Left ventricle myocardium inferior (tissue), 1 donor: ENCODE data around the gene EEFSEC. TPM values are rescaled to one million over a fixed set of nuclear protein-coding genes. Genes with fewer than 3 reads are reported as not detected.

Experiments
- DNase-seq: peaks from one replicate; pipeline ENCODE4 v3.0.0-alpha.2; 2020
- H3K27ac ChIP-seq: fragments of 200-600 bp; replicated peaks from 2 replicates; pipeline ENCODE4 v1.8.0; 2021
- H3K27me3 ChIP-seq: fragments of 200-600 bp; 2 replicates; pipeline ENCODE4 v1.8.0; 2021; ENCODE audit warnings: low read depth
- H3K36me3 ChIP-seq: fragments of 200-600 bp; 2 replicates; pipeline ENCODE4 v1.8.0; 2021
- H3K4me1 ChIP-seq: fragments of 200-600 bp; 2 replicates; pipeline ENCODE4 v1.8.0; 2021
- H3K4me3 ChIP-seq: fragments of 200-600 bp; 2 replicates; pipeline ENCODE4 v1.8.0; 2021; ENCODE audit warnings: mild to moderate bottlenecking, moderate library complexity
- H3K9me3 ChIP-seq: fragments of 200-600 bp; replicated peaks from 2 replicates; pipeline ENCODE4 v1.8.0; 2021
- intact Hi-C: fragments of 100-400 bp; cut with micrococcal nuclease; formaldehyde crosslinking; loops from one replicate; pipeline ENCODE4 v1.11.0; 2022
- total RNA-seq: library from RNA; stranded (reverse); fragmentation: NEBNext Ultra II Directional; extraction: Animal tissue kit (Norgen Biotek cat#: 25700); gene quantifications from one replicate; pipeline ENCODE4 v1.2.1, GENCODE V29; 2021
- TF ChIP-seq, protein P1 (sequence below): fragments of 200-600 bp; IDR thresholded peaks from 2 replicates; pipeline ENCODE4 v1.8.0; 2021; ENCODE audit warnings: antibody characterized with exemption, mild to moderate bottlenecking, borderline replicate concordance
- donor health status: DM: no; HTN: yes; CAD: no; lungs with severe emphysema.

Gene EEFSEC
- total RNA-seq, 1 donor from 2014 or later, result 23.7 TPM

DNA sequence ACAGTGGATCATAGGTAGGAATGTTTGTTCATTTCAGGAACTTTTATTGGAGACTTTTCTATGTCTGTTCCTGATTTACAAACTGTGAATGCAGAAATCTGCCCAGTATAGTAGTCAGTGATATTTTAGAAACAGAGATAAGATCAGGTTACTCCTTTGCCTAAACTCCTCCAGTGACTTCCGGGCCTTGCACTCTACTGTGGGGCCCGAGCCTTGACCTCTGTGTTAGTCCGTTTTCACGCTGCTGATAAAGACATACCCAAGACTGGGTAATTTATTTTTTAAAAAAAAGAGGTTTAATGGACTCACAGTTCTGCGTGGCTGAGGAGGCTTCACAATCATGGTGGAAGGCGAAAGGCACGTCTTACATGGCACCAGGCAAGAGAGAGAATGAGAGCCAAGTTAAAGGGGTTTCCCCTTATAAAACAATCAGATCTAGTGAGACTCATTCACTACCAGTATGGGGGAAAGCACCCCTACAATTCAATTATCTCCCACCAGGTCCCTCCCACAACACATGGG is 186.3 kb downstream of the EEFSEC start:
- no peaks in the 10 kb centered on the region for H3K27me3 ChIP-seq
- DNase-seq, result no peak
- intact Hi-C loops, result no loop called here
- TF ChIP-seq, protein P1, sequence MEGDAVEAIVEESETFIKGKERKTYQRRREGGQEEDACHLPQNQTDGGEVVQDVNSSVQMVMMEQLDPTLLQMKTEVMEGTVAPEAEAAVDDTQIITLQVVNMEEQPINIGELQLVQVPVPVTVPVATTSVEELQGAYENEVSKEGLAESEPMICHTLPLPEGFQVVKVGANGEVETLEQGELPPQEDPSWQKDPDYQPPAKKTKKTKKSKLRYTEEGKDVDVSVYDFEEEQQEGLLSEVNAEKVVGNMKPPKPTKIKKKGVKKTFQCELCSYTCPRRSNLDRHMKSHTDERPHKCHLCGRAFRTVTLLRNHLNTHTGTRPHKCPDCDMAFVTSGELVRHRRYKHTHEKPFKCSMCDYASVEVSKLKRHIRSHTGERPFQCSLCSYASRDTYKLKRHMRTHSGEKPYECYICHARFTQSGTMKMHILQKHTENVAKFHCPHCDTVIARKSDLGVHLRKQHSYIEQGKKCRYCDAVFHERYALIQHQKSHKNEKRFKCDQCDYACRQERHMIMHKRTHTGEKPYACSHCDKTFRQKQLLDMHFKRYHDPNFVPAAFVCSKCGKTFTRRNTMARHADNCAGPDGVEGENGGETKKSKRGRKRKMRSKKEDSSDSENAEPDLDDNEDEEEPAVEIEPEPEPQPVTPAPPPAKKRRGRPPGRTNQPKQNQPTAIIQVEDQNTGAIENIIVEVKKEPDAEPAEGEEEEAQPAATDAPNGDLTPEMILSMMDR, result no peak
- H3K27ac ChIP-seq, result no peak overlapping the region
- peaks cover 41% of the 10 kb centered on the region for H3K4me1 ChIP-seq
- H3K4me3 ChIP-seq, result no peak overlapping the region
- H3K9me3 ChIP-seq, result no peaks in the 10 kb centered on the region
- peaks cover 23% of the 10 kb centered on the region for H3K36me3 ChIP-seq

DNA sequence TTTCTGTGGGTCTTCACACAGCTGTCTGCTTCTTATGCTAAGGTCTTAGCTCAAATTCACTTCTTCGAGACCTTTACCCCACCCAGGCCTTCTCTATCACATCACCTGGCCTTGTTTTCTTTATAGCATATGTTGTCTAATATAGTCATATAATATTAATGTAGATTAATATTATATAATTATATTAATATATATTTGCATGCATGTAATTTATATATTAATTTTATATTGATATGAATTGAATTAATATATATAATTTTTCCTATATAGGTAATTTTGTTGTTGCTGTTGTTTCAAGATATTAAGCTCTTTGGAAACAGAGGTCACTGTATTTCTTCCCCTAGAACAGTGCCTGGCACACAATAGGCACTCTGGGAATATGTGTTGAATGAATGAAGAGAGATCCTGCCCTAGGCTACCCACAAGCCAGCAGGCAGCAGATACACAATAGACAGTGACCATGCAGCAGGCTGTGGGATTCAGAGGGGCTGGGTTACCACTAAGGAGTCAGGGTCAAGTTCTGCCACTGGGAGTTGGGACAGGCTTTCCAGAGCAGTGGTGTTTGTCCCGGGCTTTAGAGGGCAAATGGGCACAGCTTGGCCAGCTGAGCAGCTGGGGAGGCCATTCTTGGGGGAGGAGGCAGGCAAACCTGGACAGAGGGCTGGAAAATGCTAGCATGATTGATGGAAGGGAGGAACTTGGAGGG is 187.1 kb downstream of the EEFSEC start:
- TF ChIP-seq, protein P1, result no peak
- Histone ChIP-seq H3K36me3 (peaks cover 23% of the 10 kb centered on the region), H3K4me1 (peaks cover 41% of the 10 kb centered on the region), H3K4me3 (no peak overlapping the region), H3K27ac (no peak overlapping the region), H3K9me3 (no peaks in the 10 kb centered on the region), H3K27me3 (no peaks in the 10 kb centered on the region)
- no peak for DNase-seq
- intact Hi-C loops, result no loop called here

DNA sequence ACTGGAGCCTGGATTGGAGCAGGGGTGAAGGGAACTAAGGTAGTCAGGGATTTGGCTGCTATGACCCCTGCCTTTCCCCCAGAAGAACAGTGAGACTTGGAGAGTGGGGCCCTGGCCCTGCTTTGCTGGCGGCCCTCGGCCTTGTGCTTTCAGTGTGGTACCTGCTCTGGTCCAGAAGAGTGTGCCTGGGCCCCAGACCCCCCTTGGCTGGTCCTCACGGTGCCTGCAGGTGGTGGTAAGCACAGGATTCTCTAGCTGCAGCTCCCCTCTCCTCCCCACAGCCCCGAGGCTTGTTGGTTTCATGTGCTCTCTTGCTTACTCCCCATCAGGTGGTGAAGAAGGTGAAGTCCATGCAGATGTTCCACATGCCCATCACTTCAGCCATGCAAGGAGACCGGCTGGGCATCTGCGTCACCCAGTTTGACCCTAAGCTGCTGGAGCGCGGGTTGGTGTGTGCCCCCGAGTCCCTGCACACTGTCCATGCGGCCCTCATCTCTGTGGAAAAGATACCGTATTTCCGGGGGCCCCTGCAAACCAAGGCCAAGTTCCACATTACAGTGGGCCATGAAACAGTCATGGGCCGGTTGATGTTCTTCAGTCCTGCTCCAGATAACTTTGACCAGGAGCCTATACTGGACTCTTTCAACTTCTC is 187.7 kb downstream of the EEFSEC start:
- H3K27ac ChIP-seq, result no peak overlapping the region
- intact Hi-C loops, result no loop called here
- TF ChIP-seq, protein P1, result no peak
- peaks cover 23% of the 10 kb centered on the region for H3K36me3 ChIP-seq
- H3K27me3 ChIP-seq, result no peaks in the 10 kb centered on the region
- no peak for DNase-seq
- no peaks in the 10 kb centered on the region for H3K9me3 ChIP-seq
- peaks cover 41% of the 10 kb centered on the region for H3K4me1 ChIP-seq
- H3K4me3 ChIP-seq, result no peak overlapping the region

DNA sequence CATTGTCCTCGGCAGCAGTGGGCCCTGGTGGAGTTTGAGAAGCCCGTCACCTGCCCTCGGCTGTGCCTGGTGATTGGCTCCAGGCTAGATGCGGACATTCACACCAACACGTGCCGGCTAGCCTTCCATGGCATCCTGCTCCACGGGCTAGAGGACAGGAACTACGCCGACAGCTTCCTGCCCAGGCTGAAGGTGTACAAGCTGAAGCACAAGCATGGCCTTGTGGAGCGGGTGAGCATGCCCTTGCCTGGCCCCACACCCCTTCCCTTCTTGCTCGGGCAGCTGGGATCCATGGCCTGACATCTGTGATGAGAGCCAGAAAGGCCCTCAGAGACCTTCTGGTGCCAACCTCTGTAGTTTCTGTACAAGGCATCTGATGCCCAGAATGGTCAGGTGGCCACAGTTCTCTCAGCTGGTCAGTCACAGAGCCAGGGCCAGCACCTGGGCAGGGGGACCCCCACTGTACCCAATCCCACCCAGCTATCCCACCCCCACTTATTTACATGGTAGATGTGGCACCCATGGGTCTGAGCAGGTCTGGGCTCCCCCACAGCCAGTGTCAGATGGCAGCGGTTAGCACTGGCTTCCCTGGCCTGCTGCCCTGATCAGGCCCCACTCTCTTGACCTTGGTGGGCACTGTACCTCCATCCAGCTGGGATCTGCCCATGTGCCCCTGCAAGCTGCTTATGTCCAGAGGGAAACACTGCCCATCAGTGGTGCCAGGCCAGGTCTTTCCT is 188.5 kb downstream of the EEFSEC start:
- no peaks in the 10 kb centered on the region for H3K27me3 ChIP-seq
- no peak overlapping the region for H3K27ac ChIP-seq
- H3K4me3 ChIP-seq, result no peak overlapping the region

DNA sequence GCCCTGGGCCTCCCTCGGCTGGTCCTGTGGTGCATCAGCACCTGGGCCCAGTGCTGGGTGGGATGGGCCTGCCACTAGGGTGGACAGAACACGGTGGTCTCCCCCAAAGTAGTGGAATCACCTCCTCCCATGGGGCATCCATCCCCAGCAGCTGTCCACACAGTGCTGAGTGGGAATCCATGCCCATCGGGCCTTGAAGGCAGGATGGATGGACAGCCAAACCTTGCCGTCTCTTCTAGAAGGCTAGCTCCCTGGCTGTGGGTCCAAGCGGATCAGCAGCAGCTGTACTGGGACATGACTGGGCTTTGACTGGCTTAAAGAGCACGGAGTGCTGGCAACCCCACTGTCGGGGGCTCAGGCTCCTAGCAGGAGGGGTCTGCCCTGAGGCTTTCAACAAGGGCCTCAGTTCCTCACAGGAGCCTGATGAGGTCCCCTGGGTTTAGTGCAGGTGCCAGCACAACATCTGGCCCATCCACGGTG is 189.5 kb downstream of the EEFSEC start:
- H3K27me3 ChIP-seq, result no peaks in the 10 kb centered on the region
- no peak for DNase-seq
- no peaks in the 10 kb centered on the region for H3K9me3 ChIP-seq
- TF ChIP-seq, protein P1, result no peak
- peaks cover 29% of the 10 kb centered on the region for H3K4me1 ChIP-seq
- peaks cover 18% of the 10 kb centered on the region for H3K36me3 ChIP-seq
- no peak overlapping the region for H3K4me3 ChIP-seq
- H3K27ac ChIP-seq, result no peak overlapping the region
- intact Hi-C loops, result no loop called here

More for the DNA sequence above, 188.5 kb downstream of the EEFSEC start:
- Histone ChIP-seq H3K4me1 (peaks cover 38% of the 10 kb centered on the region), H3K9me3 (no peaks in the 10 kb centered on the region), H3K36me3 (peaks cover 23% of the 10 kb centered on the region)
- intact Hi-C loops, result no loop called here
- no peak for DNase-seq
- TF ChIP-seq, protein P1, result no peak
